HepG2 (cell line): ENCODE measurements around the gene DHX57. TPM values are rescaled to one million over a fixed set of nuclear protein-coding genes. Genes with fewer than 3 reads are reported as not detected.

ENCODE experiments used
- CENPBD1 ChIP-seq: sonication (generic); formaldehyde crosslinking; IDR thresholded peaks from 2 replicates; pipeline ENCODE4 v1.8.0; 2022; ENCODE audit warnings: missing genetic modification reagents, low read depth, mild to moderate bottlenecking, borderline replicate concordance
- FOXP4 ChIP-seq: sonication (generic); formaldehyde crosslinking; IDR thresholded peaks from 2 replicates; pipeline ENCODE4 v1.4.0; 2020; ENCODE audit warnings: missing genetic modification reagents
- GLI4 ChIP-seq: sonication (generic); formaldehyde crosslinking; IDR thresholded peaks from 2 replicates; pipeline ENCODE4 v1.5.1; 2020; ENCODE audit warnings: missing genetic modification reagents, mild to moderate bottlenecking, moderate library complexity, borderline replicate concordance
- HNF4A ChIP-seq: sonication (generic); formaldehyde crosslinking; IDR thresholded peaks from 2 replicates; pipeline ENCODE4 v1.4.0; 2020; ENCODE audit warnings: missing genetic modification reagents
- MIER3 ChIP-seq: IDR thresholded peaks from 2 replicates; pipeline ENCODE4 v1.6.1; 2016; ENCODE audit warnings: missing compliant biosample characterization, borderline replicate concordance
- MTA3 ChIP-seq: sonication (generic); formaldehyde crosslinking; IDR thresholded peaks from 2 replicates; pipeline ENCODE4 v1.4.0; 2020; ENCODE audit warnings: missing genetic modification reagents
- NCOR1 ChIP-seq: fragments of 200-600 bp; sonication (generic); IDR thresholded peaks from 2 replicates; pipeline ENCODE4 v1.7.0; 2017; ENCODE audit warnings: antibody characterized with exemption, low read length, borderline replicate concordance
- PHB2 ChIP-seq: fragments of 450-650 bp; IDR thresholded peaks from 2 replicates; pipeline ENCODE4 v1.6.1; 2018; ENCODE audit not compliant: partially characterized antibody
- PRPF4 ChIP-seq: fragments of 200-400 bp; formaldehyde crosslinking; IDR thresholded peaks from 2 replicates; pipeline ENCODE4 v1.6.1; 2016; ENCODE audit warnings: low read length, low read depth; ENCODE audit not compliant: poor library complexity, severe bottlenecking
- SAP130 ChIP-seq: IDR thresholded peaks from 2 replicates; pipeline ENCODE4 v1.6.1; 2016; ENCODE audit warnings: low read depth
- SKI ChIP-seq: fragments of 450-650 bp; IDR thresholded peaks from one replicate; pipeline ENCODE4 v1.6.1; 2018; ENCODE audit warnings: mild to moderate bottlenecking; ENCODE audit not compliant: partially characterized antibody
- ZBTB38 ChIP-seq: sonication (generic); formaldehyde crosslinking; IDR thresholded peaks from 2 replicates; pipeline ENCODE4 v1.5.1; 2020; ENCODE audit warnings: mild to moderate bottlenecking, missing genetic modification reagents
- ZNF3 ChIP-seq: IDR thresholded peaks from 2 replicates; pipeline ENCODE4 v1.7.0; 2017; ENCODE audit warnings: inconsistent platforms
- ZNF318 ChIP-seq: sonication (generic); formaldehyde crosslinking; IDR thresholded peaks from 2 replicates; pipeline ENCODE4 v1.4.0; 2020; ENCODE audit warnings: mild to moderate bottlenecking, missing genetic modification reagents
- ZNF33A ChIP-seq: sonication (generic); formaldehyde crosslinking; IDR thresholded peaks from 2 replicates; pipeline ENCODE4 v1.5.1; 2020; ENCODE audit warnings: missing genetic modification reagents, mild to moderate bottlenecking, moderate library complexity, borderline replicate concordance
- ZNF550 ChIP-seq: sonication (generic); formaldehyde crosslinking; IDR thresholded peaks from 2 replicates; pipeline ENCODE4 v1.4.0; 2020; ENCODE audit warnings: mild to moderate bottlenecking, missing genetic modification reagents, borderline replicate concordance
- ZNF572 ChIP-seq: sonication (generic); formaldehyde crosslinking; IDR thresholded peaks from 2 replicates; pipeline ENCODE4 v1.5.1; 2020; ENCODE audit warnings: mild to moderate bottlenecking, missing genetic modification reagents
- ZNF747 ChIP-seq: sonication (generic); formaldehyde crosslinking; IDR thresholded peaks from 2 replicates; pipeline ENCODE4 v1.8.1; 2023; ENCODE audit warnings: missing genetic modification reagents, mild to moderate bottlenecking, borderline replicate concordance
- polyA plus RNA-seq, 8 experiments: library from polyadenylated mRNA; depleted of rRNA in 3 of 8; stranded (reverse) in 7 of 8; unstranded in 1 of 8; fragments of >200 nt; fragmentation: Illumina TruSeq in 4 of 8; extraction: Trizol in 4 of 8; gene quantifications; 2 replicates each; pipeline versions ENCODE4 v1.2.1 to v1.2.3, GENCODE V29; 2011 to 2016; ENCODE audit warnings: low read depth in 4 of 8, missing spikeins in 1 of 8, mixed read lengths in 1 of 8; ENCODE audit not compliant: insufficient read depth in 1 of 8
- total RNA-seq, 5 experiments: library from RNA; depleted of rRNA; stranded (reverse); fragments of >200 nt; fragmentation: Illumina TruSeq; extraction: Trizol; gene quantifications; 2 replicates each; pipeline ENCODE4 v1.2.3, GENCODE V29; 2016; ENCODE audit warnings: low read depth in 1 of 5

The DHX57 gene
- total and polyA plus RNA-seq, 2 of the 13 experiments (the other 11 are each of a cell fraction or from before 2014, with no cell fraction given) = 9.2 to 24.2 TPM

GRCh38 chr2:38907743-38908562 is 32.2 kb upstream of the DHX57 start (continued):
- TF ChIP-seq ZNF747 (no peak), SAP130 (CRISPR knock-in tag) (peak; percentile 74), FOXP4 (CRISPR knock-in tag) (0 out of 2 replicates have a peak, but pooled peaks have one; percentile 44), ZBTB38 (CRISPR knock-in tag) (no peak), MIER3 (CRISPR knock-in tag) (peak; percentile 62; the same call in 1 of the 2 replicates), SKI (peak; percentile 37), ZNF318 (CRISPR knock-in tag) (no peak), GLI4 (CRISPR knock-in tag) (no peak), PHB2 (no peak), ZNF550 (CRISPR knock-in tag) (no peak), ZNF3 (CRISPR knock-in tag) (peak; percentile 45; the same call in 1 of the 2 replicates), ZNF572 (CRISPR knock-in tag) (no peak), ZNF33A (no peak), CENPBD1 (CRISPR knock-in tag) (no peak), NCOR1 (peak; percentile 49; the same call in 1 of the 2 replicates), PRPF4 (no peak), HNF4A (0 out of 2 replicates have a peak, but pooled peaks have one; percentile 16), MTA3 (CRISPR knock-in tag) (no peak)
